BLaER1 treated with 17β-estradiol and CSF1 and Interleukin-3, amounts not matched to agents 10 nM and 100 nM (cell line): ENCODE measurements around the gene ABI2.

ENCODE experiments used
- H3K27ac ChIP-seq, 11 experiments: shearing (Covaris generic); formaldehyde crosslinking; 2 replicates each; pipeline ENCODE4 v1.8.1; 2022
- H3K27me3 ChIP-seq, 11 experiments: shearing (Covaris generic); formaldehyde crosslinking; 2 replicates each; pipeline ENCODE4 v1.8.1; 2022
- H3K36me3 ChIP-seq, 11 experiments: shearing (Covaris generic); formaldehyde crosslinking; 2 replicates each; pipeline ENCODE4 v1.8.1; 2022
- H3K4me1 ChIP-seq, 10 experiments: shearing (Covaris generic); formaldehyde crosslinking; 2 replicates each; pipeline ENCODE4 v1.8.1; 2022
- H3K4me2 ChIP-seq, 11 experiments: shearing (Covaris generic); formaldehyde crosslinking; 2 replicates each; pipeline ENCODE4 v1.8.1; 2022
- H3K4me3 ChIP-seq, 10 experiments: shearing (Covaris generic); formaldehyde crosslinking; 2 replicates each; pipeline ENCODE4 v1.8.1; 2022
- H3K9ac ChIP-seq, 11 experiments: shearing (Covaris generic); formaldehyde crosslinking; 2 replicates each; pipeline ENCODE4 v1.8.1; 2022
- H3K9me3 ChIP-seq, 11 experiments: shearing (Covaris generic); formaldehyde crosslinking; replicated peaks in 1 of 11; 2 replicates each; pipeline ENCODE4 v1.8.1; 2022
- H4K20me1 ChIP-seq, 11 experiments: shearing (Covaris generic); formaldehyde crosslinking; 2 replicates each; pipeline ENCODE4 v1.8.1; 2022
- Cebpa-rat ChIP-seq, 11 experiments: shearing (Covaris generic); IDR thresholded peaks; 2 replicates each; pipeline ENCODE4 v1.8.1; 2022

Gene ABI2

DNA sequence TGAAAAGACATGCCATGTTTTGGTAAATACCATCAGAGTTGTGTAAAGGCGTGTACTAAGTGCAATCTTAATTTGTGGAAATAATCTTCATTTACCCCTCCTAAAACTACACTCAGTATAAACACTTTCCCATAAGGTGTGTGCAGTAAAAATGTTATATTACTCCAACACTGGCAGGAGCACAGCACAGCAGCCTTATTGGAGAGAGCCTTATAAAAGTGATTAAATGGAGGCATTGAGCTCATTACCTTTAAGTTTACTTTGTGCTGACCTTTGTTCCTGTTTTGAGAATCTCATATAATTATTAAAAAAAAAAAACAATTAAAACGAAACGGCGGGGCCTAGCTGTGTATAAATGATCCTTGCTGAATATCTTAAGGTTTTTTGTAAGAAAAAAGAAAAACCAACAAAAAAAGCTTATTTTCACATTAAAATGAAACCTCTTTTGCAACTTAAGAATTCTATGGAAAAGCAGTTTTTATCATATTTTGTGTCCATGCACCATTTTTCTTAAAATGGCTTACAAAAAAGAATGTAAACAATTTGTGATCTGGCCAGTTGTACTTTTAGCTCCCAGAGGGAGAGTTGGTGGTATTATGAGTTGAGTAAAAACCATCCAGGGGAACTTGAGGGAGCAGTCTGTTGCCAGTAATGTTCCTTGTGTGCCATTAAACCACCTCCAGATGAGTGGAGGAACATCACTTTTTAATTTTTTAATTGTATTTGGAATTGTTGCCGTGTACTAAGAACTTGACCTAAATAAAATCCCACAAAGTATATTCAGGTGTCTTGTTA, 103.4 kb downstream of the ABI2 start:
- Histone ChIP-seq H3K4me3 (no peak overlapping the region), H3K9ac (no peak overlapping the region), H3K4me2 (no peak overlapping the region), H3K9me3 (no peaks in the 10 kb centered on the region), H4K20me1 (peaks cover 0 to 74% (median 0%) of the 10 kb centered on the region in 11 experiments; a peak in 4 of 22 replicates), H3K4me1 (peaks cover 0 to 17% (median 0%) of the 10 kb centered on the region in 10 experiments; a peak in 6 of 20 replicates), H3K36me3 (peaks cover 19 to 91% (median 40%) of the 10 kb centered on the region in 11 experiments), H3K27ac (no peak overlapping the region), H3K27me3 (no peaks in the 10 kb centered on the region)
- TF ChIP-seq Cebpa-rat (IDR thresholded peaks at IDR 0.05), result no peak

DNA sequence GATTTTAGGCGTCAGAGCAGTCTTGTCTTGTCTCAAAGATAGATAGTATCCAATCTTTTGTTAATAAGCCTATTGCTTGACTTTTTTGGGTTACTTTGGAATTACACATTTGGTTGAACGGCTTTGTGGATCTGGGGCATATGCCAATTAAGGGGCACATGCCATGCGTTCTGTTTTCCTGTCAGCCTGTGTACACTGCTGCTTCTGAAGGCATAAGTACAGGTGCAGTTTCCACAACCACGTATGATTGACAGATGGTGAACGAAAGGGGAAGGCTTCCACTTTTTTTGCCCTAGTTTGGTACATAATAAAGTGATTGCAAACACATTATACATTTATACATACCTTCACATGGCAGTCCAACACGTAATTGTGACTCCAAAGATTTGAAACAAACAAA, 104.6 kb downstream of the ABI2 start:
- Histone ChIP-seq H3K4me3 (no peak overlapping the region), H3K4me2 (no peak overlapping the region), H3K36me3 (peaks cover 7 to 98% (median 28%) of the 10 kb centered on the region in 11 experiments), H3K9me3 (no peaks in the 10 kb centered on the region), H3K27me3 (no peaks in the 10 kb centered on the region), H4K20me1 (peaks cover 0 to 75% (median 0%) of the 10 kb centered on the region in 11 experiments; a peak in 5 of 22 replicates), H3K4me1 (peaks cover 0 to 5% (median 0%) of the 10 kb centered on the region in 10 experiments; a peak in 4 of 20 replicates), H3K27ac (no peak overlapping the region), H3K9ac (no peak overlapping the region)
- no peak for TF ChIP-seq Cebpa-rat (IDR thresholded peaks at IDR 0.05)

DNA sequence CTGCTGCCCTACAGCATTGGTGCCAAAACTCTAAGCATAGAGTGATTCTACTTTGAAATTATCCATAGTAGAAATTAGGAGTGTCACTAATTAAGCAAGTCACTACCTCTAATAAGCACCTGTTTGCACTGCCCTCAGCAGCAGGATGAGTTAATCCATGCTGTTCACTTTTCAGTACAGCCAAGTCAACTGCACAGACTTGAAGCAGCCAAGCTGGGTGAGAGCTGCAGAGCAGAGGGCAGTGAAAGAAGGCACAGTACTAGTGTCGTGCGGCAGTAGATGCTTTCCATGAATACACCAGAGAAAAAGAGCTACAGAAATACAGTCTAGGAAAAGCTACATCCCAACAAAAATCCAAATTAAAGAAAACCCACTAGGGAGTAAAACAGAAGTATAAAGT, 108.3 kb downstream of the ABI2 start:
- no peak for TF ChIP-seq Cebpa-rat (IDR thresholded peaks at IDR 0.05)
- Histone ChIP-seq H4K20me1 (peaks cover 0 to 81% (median 0%) of the 10 kb centered on the region in 11 experiments; a peak in 5 of 22 replicates), H3K4me1 (0 out of 20 replicates have a peak, but pooled peaks cover 0 to 5% (median 0%) of the 10 kb centered on the region in 10 experiments), H3K4me3 (no peak overlapping the region), H3K9ac (no peak overlapping the region), H3K4me2 (no peak overlapping the region), H3K9me3 (no peaks in the 10 kb centered on the region), H3K27ac (no peak overlapping the region), H3K27me3 (no peaks in the 10 kb centered on the region), H3K36me3 (peaks cover 0 to 93% (median 5%) of the 10 kb centered on the region in 11 experiments; a peak in 9 of 22 replicates)

DNA sequence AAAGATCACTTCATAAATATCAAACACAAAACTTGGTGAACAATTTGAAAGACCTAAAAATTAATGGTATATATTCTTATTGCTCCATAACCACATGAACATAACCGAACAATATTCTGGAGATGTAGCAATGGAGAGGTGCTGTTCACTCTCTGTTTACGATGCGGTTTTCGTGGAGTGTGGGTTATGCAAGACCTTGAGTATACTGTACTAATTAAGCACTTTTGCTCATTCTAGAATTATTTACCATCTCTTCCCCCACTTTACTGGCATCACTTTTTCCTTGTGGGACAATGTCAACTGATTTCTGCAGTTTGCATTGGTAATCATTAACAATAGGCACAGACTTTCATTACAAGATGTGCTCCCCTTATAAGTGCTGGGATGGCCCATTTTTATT, 109.3 kb downstream of the ABI2 start:
- Histone ChIP-seq H3K9ac (no peak overlapping the region), H3K4me2 (no peak overlapping the region), H4K20me1 (peaks cover 0 to 86% (median 0%) of the 10 kb centered on the region in 11 experiments; a peak in 5 of 22 replicates), H3K27me3 (no peaks in the 10 kb centered on the region), H3K9me3 (no peaks in the 10 kb centered on the region), H3K36me3 (peaks cover 0 to 93% (median 5%) of the 10 kb centered on the region in 11 experiments; a peak in 8 of 22 replicates), H3K4me1 (no peaks in the 10 kb centered on the region), H3K4me3 (no peak overlapping the region), H3K27ac (no peak overlapping the region)
- TF ChIP-seq Cebpa-rat (IDR thresholded peaks at IDR 0.05), result no peak

DNA sequence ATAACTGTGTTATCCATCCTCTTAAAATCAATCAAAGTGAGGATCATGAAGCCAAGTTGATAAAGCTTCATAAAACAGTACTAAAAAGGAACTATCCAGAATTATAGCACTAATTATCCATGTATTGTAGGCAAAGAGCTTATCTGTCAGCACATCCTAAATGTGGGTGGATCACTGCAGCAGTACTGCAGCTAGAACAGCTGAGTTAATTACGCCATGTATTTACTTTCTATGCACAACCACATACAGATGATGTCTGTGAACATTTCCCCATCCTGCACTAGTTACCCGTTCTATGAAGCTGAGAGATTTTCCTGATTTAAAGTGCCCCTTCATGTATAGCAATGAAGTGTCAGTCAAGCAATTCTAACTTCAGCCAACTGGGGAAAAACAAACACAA, 110.3 kb downstream of the ABI2 start:
- Histone ChIP-seq H3K4me3 (no peak overlapping the region), H3K9me3 (no peaks in the 10 kb centered on the region), H3K27ac (no peak overlapping the region), H3K4me1 (no peaks in the 10 kb centered on the region), H3K4me2 (no peak overlapping the region), H4K20me1 (peaks cover 0 to 84% (median 0%) of the 10 kb centered on the region in 11 experiments; a peak in 5 of 22 replicates), H3K36me3 (peaks cover 0 to 93% (median 0%) of the 10 kb centered on the region in 11 experiments; a peak in 7 of 22 replicates), H3K9ac (no peak overlapping the region), H3K27me3 (no peaks in the 10 kb centered on the region)
- no peak for TF ChIP-seq Cebpa-rat (IDR thresholded peaks at IDR 0.05)

DNA sequence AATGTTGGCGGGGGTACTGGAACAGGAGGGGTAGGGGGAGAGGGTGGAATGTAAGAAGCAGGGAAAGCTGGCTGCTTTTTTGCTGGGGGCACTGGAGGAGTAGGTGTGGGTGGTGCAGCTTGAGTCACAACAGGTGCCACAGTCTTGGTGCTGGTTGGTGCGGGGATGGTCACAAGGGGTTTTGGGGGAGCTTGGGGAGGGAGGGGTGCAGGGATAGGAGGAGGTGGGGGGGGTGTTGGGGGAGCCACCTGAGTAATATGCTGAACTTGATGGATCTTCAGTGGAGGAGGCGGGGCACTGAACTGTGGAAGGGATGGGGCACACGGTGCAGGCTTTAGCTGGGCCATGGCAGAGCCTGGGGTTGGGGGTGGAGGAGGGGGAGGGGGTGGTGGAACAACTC, 112.5 kb downstream of the ABI2 start:
- TF ChIP-seq Cebpa-rat (IDR thresholded peaks at IDR 0.05), result no peak

DNA sequence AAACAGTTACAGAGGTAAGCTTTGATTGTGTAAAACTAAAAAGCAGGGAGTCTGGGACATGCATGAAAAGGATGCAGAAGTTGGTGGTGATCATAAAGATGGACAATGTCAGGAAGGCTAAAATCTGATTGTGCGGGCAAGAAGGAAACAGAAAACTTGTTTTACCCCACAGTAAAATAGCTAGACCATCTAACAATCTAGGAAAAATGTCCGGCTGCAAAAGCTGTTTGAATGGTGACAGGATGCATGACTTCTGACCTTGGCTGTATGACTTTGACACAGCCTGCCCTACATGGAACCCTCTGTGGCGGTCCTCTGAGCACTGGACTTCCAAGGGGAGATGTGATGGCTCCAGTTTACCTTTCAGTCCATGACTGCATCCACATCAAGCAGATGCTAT, 113.3 kb downstream of the ABI2 start:
- Histone ChIP-seq H3K4me3 (no peak overlapping the region), H3K9ac (no peak overlapping the region), H3K4me2 (no peak overlapping the region), H3K9me3 (no peaks in the 10 kb centered on the region), H3K27ac (no peak overlapping the region), H4K20me1 (peaks cover 0 to 65% (median 0%) of the 10 kb centered on the region in 11 experiments; a peak in 5 of 22 replicates), H3K36me3 (peaks cover 0 to 94% (median 0%) of the 10 kb centered on the region in 11 experiments; a peak in 7 of 22 replicates), H3K4me1 (peaks cover 0 to 12% (median 5%) of the 10 kb centered on the region in 10 experiments; a peak in 10 of 20 replicates), H3K27me3 (no peaks in the 10 kb centered on the region)
- no peak for TF ChIP-seq Cebpa-rat (IDR thresholded peaks at IDR 0.05)

More for the DNA sequence above, 112.5 kb downstream of the ABI2 start:
- no peak overlapping the region for H3K4me2 ChIP-seq
- no peak overlapping the region for H3K27ac ChIP-seq
- H3K4me1 ChIP-seq, result peaks cover 0 to 5% (median 1%) of the 10 kb centered on the region in 10 experiments; a peak in 6 of 20 replicates
- no peak overlapping the region for H3K4me3 ChIP-seq
- H3K27me3 ChIP-seq, result no peaks in the 10 kb centered on the region
- H4K20me1 ChIP-seq, result peaks cover 0 to 73% (median 0%) of the 10 kb centered on the region in 11 experiments; a peak in 5 of 22 replicates
- no peaks in the 10 kb centered on the region for H3K9me3 ChIP-seq
- peaks cover 0 to 94% (median 0%) of the 10 kb centered on the region in 11 experiments; a peak in 7 of 22 replicates for H3K36me3 ChIP-seq
- H3K9ac ChIP-seq, result no peak overlapping the region

DNA sequence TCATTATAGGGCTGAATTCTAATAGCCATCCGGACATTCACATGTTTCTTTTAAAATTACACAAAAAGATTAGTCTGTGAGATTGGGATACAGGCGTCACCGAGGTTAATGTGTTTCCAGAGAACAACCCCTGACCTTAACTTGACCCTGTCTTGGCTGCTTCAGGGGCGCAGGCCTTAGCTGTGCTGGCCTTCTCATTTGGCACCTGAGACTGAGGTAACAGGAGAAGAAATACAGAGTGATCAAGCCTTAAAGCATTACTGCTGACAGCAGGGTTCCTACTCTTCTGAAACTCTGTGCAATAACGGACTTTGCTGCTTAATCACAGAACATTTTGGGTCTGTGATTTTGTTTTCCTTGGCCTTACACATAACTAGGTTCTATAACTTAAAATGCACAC, 114.3 kb downstream of the ABI2 start:
- no peak overlapping the region for H3K4me2 ChIP-seq
- H3K36me3 ChIP-seq, result peaks cover 0 to 94% (median 0%) of the 10 kb centered on the region in 11 experiments; a peak in 8 of 22 replicates

DNA sequence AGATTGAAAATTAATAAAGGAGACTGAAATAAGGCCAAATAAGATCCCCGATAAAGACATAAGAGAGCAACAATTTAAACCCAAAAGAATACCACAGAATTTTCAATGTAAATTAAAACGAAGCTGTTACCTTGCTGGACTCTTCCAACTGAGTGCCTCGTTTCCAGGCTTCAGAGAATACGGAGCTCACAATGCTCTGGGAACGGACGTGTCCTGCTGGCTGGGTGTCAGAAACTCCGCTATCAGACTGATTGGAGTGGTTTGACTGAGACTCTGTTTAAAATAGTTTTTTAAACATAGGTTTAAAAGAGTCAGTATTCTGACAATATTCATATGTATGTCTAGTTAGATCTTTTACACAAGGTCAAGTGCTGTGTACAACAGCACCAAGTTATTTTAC, 116.5 kb downstream of the ABI2 start:
- H3K4me1 ChIP-seq, result peaks cover 0 to 19% (median 5%) of the 10 kb centered on the region in 10 experiments; a peak in 10 of 20 replicates
- no peak overlapping the region for H3K4me3 ChIP-seq
- H3K36me3 ChIP-seq, result peaks cover 0 to 94% (median 0%) of the 10 kb centered on the region in 11 experiments; a peak in 8 of 22 replicates
- no peak for TF ChIP-seq Cebpa-rat (IDR thresholded peaks at IDR 0.05)
- peaks cover 0 to 32% (median 0%) of the 10 kb centered on the region in 11 experiments; a peak in 4 of 22 replicates for H4K20me1 ChIP-seq
- no peak overlapping the region for H3K27ac ChIP-seq
- H3K9me3 ChIP-seq, result no peaks in the 10 kb centered on the region
- no peaks in the 10 kb centered on the region for H3K27me3 ChIP-seq
- H3K9ac ChIP-seq, result no peak overlapping the region
- H3K4me2 ChIP-seq, result no peak overlapping the region

More for the DNA sequence above, 114.3 kb downstream of the ABI2 start:
- H3K4me3 ChIP-seq, result no peak overlapping the region
- no peak for TF ChIP-seq Cebpa-rat (IDR thresholded peaks at IDR 0.05)
- H3K27me3 ChIP-seq, result no peaks in the 10 kb centered on the region
- no peaks in the 10 kb centered on the region for H3K9me3 ChIP-seq
- no peak overlapping the region for H3K9ac ChIP-seq
- peaks cover 0 to 19% (median 5%) of the 10 kb centered on the region in 10 experiments; a peak in 10 of 20 replicates for H3K4me1 ChIP-seq
- H4K20me1 ChIP-seq, result peaks cover 0 to 55% (median 0%) of the 10 kb centered on the region in 11 experiments; a peak in 5 of 22 replicates
- no peak overlapping the region for H3K27ac ChIP-seq
